Epidermal melanocyte (primary cell): Measurements from ENCODE around the gene COL25A1.
A peak's percentile ranks its signal among the peaks of the same experiment; 100 is the strongest.

ENCODE experiments used
- DNase-seq: peaks from one replicate; pipeline ENCODE4 v3.0.0; 2011; ENCODE audit warnings: low spot score; ENCODE audit not compliant: insufficient read length

The COL25A1 gene

GRCh38 chr4:108830509-108831244 is 471.8 kb downstream of the COL25A1 start:
- no peak for DNase-seq

DNA sequence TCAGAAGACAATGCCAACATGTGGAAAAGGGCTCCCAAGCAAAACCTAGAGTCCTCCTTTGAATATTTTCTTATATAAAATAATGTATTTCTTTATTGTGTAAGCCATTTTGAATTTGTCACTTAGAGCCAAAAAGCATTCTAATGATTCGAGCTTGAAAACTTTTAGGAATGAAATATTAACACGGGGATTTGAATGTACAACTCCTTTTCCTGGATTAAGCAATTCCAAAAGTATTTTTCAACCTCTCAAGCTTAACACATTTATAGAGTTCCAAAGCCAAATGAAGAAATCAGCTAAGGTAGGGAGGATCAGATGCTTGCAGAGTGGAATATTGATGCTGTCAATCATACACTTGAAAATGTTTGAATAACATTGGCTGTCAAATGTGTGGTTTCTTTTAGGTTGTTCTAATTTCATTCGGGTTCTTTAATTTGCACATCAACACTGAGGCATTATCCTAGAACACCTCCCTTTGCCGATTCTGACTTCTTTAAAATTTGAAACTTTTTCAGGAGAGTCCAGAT is 472.4 kb downstream of the COL25A1 start:
- DNase-seq, result no peak

DNA sequence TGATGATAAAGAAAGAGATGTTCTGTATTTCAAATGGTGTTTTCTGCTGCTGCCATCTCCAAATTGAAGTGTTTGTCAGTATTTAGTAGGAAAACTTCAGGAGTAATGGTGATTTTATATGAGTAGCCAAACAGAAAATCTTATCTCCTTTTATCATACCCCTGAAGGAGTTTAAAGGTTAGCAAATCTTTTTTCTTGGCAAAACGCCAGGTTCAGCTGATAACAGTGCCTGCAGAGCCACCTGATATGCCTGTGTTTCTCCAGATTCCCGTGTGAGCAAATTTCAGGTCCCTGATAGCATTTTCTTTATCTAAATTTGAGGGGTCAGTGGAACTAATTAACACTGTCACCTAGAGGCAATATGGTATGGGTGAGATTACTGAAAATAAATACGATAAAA is 473.8 kb downstream of the COL25A1 start:
- no peak for DNase-seq

DNA sequence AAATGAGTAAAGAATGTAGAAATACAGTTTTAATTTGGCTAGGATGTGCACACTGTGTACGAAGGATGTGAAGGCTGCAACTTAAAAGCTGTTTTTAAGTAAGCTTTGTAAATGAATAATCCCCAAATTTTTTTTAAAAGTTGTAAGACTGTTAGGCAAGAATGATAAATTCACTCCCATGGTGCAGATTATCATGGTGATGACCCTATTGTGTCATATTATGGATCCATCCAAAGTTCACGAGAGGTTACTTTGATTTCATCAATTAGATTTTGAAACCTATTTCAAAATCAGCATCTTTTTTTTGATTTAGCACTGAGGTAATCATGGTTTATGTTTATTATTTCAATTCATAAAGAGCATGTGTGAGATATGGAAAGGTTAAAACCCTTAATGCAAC is 476.7 kb downstream of the COL25A1 start:
- DNase-seq, result no peak

DNA sequence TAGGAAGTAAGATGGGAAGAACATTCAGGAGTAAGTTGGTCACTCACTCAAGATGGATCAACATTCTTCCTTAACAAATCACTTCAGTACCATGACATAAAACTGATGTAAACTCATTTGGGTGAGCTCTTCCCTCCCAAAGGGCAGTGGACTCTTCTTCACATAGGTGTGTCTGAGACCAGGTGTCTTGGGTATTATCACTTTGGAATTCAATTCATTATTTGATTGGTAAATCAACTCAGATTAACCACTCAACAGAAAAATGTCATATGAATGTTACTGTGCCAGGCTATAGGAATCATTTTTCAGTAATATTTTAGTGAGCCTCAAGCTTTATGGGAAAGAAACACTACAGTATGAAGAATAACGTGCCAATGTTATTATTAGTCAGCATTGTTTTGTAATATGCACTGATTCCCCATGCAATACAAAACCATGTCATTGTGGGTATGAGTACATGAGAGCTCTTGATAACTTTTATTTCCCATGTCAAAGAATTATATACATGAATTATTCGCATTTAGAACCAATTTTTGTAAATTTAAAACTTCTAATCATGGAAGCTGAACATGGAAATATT is 481.0 kb downstream of the COL25A1 start:
- DNase-seq, result no peak

- no peak for DNase-seq
Observed at GRCh38 chr4:108820492-108821350, 481.7 kb downstream of the COL25A1 start.

- no peak for DNase-seq
Observed at GRCh38 chr4:108814326-108814725, 488.1 kb downstream of the COL25A1 start.

DNA sequence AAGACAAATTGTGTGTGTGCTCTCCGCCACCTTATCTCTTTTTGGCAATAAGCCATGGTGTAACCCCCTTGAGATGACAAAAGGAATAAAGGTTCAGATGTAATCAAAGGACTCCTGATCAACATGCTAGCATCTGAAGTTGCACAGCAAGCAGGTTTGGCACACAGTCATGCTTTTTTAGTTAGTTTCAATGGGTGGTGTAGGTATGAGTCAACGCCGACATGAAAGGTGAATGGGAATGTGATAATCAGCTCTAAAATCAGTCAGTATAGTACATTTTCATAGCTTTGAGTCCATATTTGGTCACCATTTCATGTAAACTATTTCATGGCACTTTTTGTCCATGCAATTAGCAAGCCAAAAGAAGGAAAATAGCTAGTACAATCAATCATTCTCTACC is 489.2 kb downstream of the COL25A1 start:
- DNase-seq, result no peak

DNA sequence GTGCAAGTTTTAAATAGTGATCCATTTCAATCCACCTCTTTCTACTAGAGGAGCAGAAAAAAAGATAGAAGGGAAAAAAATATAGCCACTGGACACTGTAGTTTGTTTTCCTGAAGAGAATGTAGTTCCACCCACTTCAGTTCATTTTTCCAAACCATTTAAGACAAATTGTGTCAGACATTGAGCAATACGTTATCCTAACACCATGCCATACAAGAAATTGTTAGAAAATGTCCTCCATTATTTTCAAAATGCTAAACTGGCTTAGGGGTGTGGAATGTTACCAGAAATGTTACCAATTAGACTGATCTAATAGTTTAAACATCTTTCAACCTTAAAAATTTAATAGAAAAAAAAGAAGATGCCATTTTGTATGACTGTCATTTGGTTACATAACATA is 491.0 kb downstream of the COL25A1 start:
- no peak for DNase-seq

DNA sequence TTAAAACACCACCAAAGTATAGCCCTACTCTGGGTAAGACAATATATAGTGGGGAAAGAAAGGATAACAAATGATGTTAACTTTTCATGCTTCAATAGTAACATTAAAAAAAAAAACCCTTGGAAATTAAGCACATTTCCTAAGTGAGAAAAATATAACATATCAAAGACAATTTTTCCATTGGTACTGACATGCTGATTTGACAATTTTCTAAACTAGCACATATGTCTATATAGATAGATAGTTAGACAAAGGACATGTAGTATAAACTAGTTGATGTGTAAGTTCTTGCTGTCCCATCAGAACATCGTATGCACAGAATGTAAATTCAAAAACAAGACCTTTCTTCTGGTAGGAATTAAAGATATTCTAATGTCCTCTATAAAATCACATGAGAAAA is 492.4 kb downstream of the COL25A1 start:
- DNase-seq, result no peak

- no peak for DNase-seq
Observed at GRCh38 chr4:108804648-108805273, 497.7 kb downstream of the COL25A1 start.

DNA sequence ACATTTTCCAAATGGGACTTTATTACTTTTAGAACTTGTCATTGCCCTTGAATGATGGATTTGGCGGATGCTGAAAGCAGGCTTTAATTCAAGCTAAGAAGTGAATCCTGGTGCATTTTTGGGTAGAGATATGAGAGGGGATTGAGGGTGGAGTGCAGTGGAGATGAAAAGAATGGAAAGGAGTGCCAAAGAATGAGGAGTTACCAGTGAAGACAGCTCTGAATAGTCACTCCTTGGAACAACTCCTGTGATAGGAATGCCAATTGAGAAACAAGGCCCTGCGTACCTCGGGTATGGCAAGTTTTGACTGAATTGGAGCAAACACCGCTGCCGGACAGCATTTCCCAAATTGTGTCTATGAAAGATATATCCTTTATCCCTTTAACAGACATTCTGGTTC is 503.2 kb downstream of the COL25A1 start:
- no peak for DNase-seq

GRCh38 chr4:108796173-108796572 is 506.3 kb downstream of the COL25A1 start:
- no peak for DNase-seq

GRCh38 chr4:108795733-108796132 is 506.7 kb downstream of the COL25A1 start:
- no peak for DNase-seq

DNA sequence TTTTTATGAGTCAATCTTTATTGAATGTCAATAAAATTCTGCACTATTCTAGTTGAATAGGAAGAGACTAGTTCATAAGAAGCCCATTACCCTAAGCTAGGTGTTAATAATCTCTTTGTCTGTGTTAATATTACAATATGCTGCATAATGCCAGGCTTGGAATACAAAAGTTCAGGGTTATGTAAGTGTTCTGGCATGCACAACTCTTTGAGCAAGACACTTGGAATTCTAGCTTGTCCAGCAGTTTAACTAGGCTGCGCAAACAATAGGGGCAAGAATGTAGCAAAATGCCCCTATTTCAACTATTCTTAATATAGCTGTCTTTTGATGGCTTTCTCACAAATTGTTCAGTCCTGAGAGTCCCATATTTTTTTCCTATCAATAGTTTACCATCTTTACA is 508.3 kb downstream of the COL25A1 start:
- no peak for DNase-seq

GRCh38 chr4:108793415-108793814 is 509.0 kb downstream of the COL25A1 start:
- DNase-seq, result no peak

DNA sequence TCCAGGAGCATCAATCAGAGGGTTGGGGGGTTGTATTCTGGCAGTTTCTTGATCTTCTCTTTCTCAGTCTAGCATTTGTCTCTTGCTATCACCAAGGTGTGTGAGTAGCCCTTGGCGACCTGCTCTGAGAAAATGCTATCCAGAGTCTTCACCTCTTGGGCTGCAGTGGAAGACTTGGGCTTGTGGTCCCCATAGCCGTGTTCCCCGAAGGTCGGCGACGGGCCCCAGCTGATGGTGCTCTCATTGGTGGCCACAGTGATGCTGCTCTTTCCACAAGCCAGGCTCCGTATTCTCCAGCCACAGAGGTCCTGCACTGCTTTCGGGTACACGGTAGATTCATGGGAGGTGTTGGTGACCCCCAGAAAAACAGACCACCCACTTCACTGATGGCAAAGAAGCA is 513.7 kb downstream of the COL25A1 start:
- no peak for DNase-seq

GRCh38 chr4:108787724-108788123 is 514.7 kb downstream of the COL25A1 start:
- DNase-seq, result no peak

GRCh38 chr4:108787106-108787505 is 515.4 kb downstream of the COL25A1 start:
- no peak for DNase-seq

- no peak for DNase-seq
Observed at GRCh38 chr4:108786351-108786750, 516.1 kb downstream of the COL25A1 start.

DNA sequence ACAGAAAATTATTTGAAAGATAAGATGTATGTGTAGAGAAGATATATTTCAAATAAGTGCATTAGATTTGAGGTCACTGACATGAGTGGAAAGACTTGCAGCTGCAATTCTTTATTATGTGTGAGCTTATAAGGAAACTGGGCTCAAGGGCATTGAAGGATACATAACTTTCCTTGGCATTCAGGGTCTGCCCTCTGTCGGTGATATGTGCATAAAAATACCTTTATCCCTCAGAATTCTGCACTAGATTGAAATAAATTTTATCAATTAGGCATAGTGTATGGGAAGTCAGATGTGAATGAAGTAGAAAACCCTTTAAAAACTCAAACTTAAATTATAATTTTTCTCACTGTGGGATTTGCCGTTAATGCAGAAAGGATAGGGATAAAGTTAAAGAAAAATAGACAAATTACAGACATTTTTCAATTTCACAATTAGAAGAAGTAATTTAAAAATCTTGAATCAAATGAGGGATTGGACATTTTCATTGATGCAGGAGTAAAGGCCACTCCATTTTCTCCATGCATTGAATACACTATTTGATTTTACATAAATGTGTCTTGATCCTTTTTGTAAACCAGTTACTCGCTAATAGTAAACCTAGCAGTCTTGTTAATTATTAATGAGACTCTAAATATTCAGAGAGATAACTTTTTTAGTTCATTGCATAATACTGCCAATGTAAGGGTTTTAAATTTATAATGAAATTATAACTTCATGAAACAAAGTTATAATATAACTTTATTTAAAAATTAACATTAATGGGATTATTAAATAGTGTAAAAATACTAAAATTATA is 518.6 kb downstream of the COL25A1 start:
- peak; percentile 33 for DNase-seq
